Stimulated activated CD8-positive, alpha-beta memory T cell treated with anti-CD3 and anti-CD28 coated beads, Interleukin-4, amount 100 ng/mL, for 1 hour (primary cell): Measurements from ENCODE around the gene NOBOX.
"Not testable (repeated sequence)": the region's sequence is repeated elsewhere in the genome, so short reads cannot be mapped to it uniquely, and the experiment has no call there.

ENCODE experiments used
- DNase-seq, 2 donors: peaks; one replicate each; pipeline ENCODE4 v3.0.0-alpha.2; 2020; ENCODE audit warnings: low read depth in 2 of 2, low spot score in 1 of 2

The NOBOX gene

GRCh38 chr7:144391823-144392255 lies 11.7 kb downstream of the NOBOX start:
- DNase-seq = no peak

- no peak for DNase-seq
Measured at GRCh38 chr7:144391014-144391413, 12.5 kb downstream of the NOBOX start.

- DNase-seq = no peak
Measured at GRCh38 chr7:144390481-144390880, 13.0 kb downstream of the NOBOX start.

- no peak for DNase-seq
Measured at GRCh38 chr7:144388950-144389349, 14.5 kb downstream of the NOBOX start.

- DNase-seq = no peak
Measured at GRCh38 chr7:144386741-144387140, 16.8 kb downstream of the NOBOX start.

GRCh38 chr7:144384555-144385245 lies 18.8 kb downstream of the NOBOX start:
- no peak for DNase-seq

GRCh38 chr7:144384071-144384470 lies 19.4 kb downstream of the NOBOX start:
- no peak for DNase-seq

GRCh38 chr7:144379776-144380384 lies 23.6 kb downstream of the NOBOX start:
- no peak for DNase-seq

GRCh38 chr7:144378651-144379050 lies 24.8 kb downstream of the NOBOX start:
- no peak for DNase-seq

GRCh38 chr7:144369221-144369620 lies 34.3 kb downstream of the NOBOX start:
- DNase-seq = not testable (repeated sequence)

- not testable (repeated sequence) for DNase-seq
Measured at GRCh38 chr7:144367250-144367649, 36.2 kb downstream of the NOBOX start.

GRCh38 chr7:144365523-144365922 lies 38.0 kb downstream of the NOBOX start:
- DNase-seq = not testable (repeated sequence)

- DNase-seq = not testable (repeated sequence)
Measured at GRCh38 chr7:144362061-144362460, 41.4 kb downstream of the NOBOX start.

GRCh38 chr7:144356860-144357259 lies 46.6 kb downstream of the NOBOX start:
- DNase-seq = not testable (repeated sequence)

- DNase-seq = not testable (repeated sequence)
Measured at GRCh38 chr7:144356185-144356584, 47.3 kb downstream of the NOBOX start.

- not testable (repeated sequence) for DNase-seq
Measured at GRCh38 chr7:144355176-144355822, 48.2 kb downstream of the NOBOX start, which contains the start of gene ARHGEF5. Gene ARHGEF5 (plus strand): TSS chr7:144355402. CDS start chr7:144362670, 7,268 bp downstream.

- not testable (repeated sequence) for DNase-seq
Measured at GRCh38 chr7:144351667-144352066, 51.8 kb downstream of the NOBOX start.

GRCh38 chr7:144348625-144349024 lies 54.9 kb downstream of the NOBOX start:
- DNase-seq = not testable (repeated sequence)
